GM11168 (cell line): Measurements from ENCODE around the gene PTGDS.

Experiments
- in situ Hi-C: fragments of 300-500 bp; cut with MboI; formaldehyde crosslinking; loops from one replicate; pipeline ENCODE4 v1.12.0; 2022; ENCODE audit warnings: low sequenced_read_pairs; ENCODE audit not compliant: unreplicated experiment

Gene PTGDS

GRCh38 chr9:136957461-136957860 lies 19.8 kb upstream of the PTGDS start:
- in situ Hi-C loops = no loop called here

- in situ Hi-C loops = no loop called here
Measured at GRCh38 chr9:136957901-136958300, 19.4 kb upstream of the PTGDS start.

GRCh38 chr9:136958473-136958872 lies 18.8 kb upstream of the PTGDS start:
- in situ Hi-C loops = no loop called here

- in situ Hi-C loops = no loop called here
Measured at GRCh38 chr9:136958898-136959850, 18.1 kb upstream of the PTGDS start.

GRCh38 chr9:136960212-136960937 lies 16.9 kb upstream of the PTGDS start:
- in situ Hi-C loops = no loop called here

- in situ Hi-C loops = no loop called here
Measured at GRCh38 chr9:136960938-136961275, 16.4 kb upstream of the PTGDS start.

GRCh38 chr9:136961279-136962065 lies 15.8 kb upstream of the PTGDS start:
- in situ Hi-C loops = no loop called here

- in situ Hi-C loops = no loop called here
Measured at GRCh38 chr9:136962163-136962562, 15.1 kb upstream of the PTGDS start.

GRCh38 chr9:136962701-136963248 lies 14.5 kb upstream of the PTGDS start:
- in situ Hi-C loops = no loop called here

GRCh38 chr9:136963341-136963740 lies 14.0 kb upstream of the PTGDS start:
- in situ Hi-C loops = no loop called here

- in situ Hi-C loops = no loop called here
Measured at GRCh38 chr9:136963751-136964150, 13.6 kb upstream of the PTGDS start.

GRCh38 chr9:136964171-136964689 lies 13.1 kb upstream of the PTGDS start:
- in situ Hi-C loops = no loop called here

GRCh38 chr9:136964833-136965422 lies 12.4 kb upstream of the PTGDS start:
- in situ Hi-C loops = no loop called here

GRCh38 chr9:136965771-136966484 lies 11.4 kb upstream of the PTGDS start:
- in situ Hi-C loops = no loop called here

- in situ Hi-C loops = no loop called here
Measured at GRCh38 chr9:136968333-136969127, 8.8 kb upstream of the PTGDS start.

GRCh38 chr9:136969150-136969549 lies 8.2 kb upstream of the PTGDS start:
- in situ Hi-C loops = no loop called here

- in situ Hi-C loops = no loop called here
Measured at GRCh38 chr9:136969774-136970173, 7.5 kb upstream of the PTGDS start.

GRCh38 chr9:136970361-136970760 lies 6.9 kb upstream of the PTGDS start:
- in situ Hi-C loops = no loop called here
